NT2/D1 (cell line): ENCODE data around the gene HELLS.
A peak's percentile ranks its signal among the peaks of the same experiment; 100 is the strongest.

ENCODE experiments used
- DNase-seq: peaks from one replicate; pipeline ENCODE4 v3.0.0-alpha.2; 2011; ENCODE audit warnings: low read depth, low spot score
- H3K27me3 ChIP-seq: 2 replicates; pipeline ENCODE4 v1.6.0; 2011; ENCODE audit warnings: mild to moderate bottlenecking; ENCODE audit not compliant: insufficient read length, insufficient read depth
- H3K36me3 ChIP-seq: 2 replicates; pipeline ENCODE4 v1.6.1; 2011; ENCODE audit warnings: mild to moderate bottlenecking, low read length, mixed read lengths; ENCODE audit not compliant: insufficient read depth, insufficient read length
- H3K4me1 ChIP-seq: 2 replicates; pipeline ENCODE4 v1.5.1; 2011; ENCODE audit not compliant: insufficient read depth, insufficient read length
- H3K4me3 ChIP-seq: 2 replicates; pipeline ENCODE4 v1.5.1; 2011; ENCODE audit warnings: low read depth; ENCODE audit not compliant: insufficient read length
- H3K9ac ChIP-seq: 2 replicates; pipeline ENCODE4 v1.6.0; 2011; ENCODE audit warnings: low read depth; ENCODE audit not compliant: insufficient read length
- H3K9me3 ChIP-seq: 2 replicates; pipeline ENCODE4 v1.5.1; 2011; ENCODE audit warnings: mild to moderate bottlenecking, low read length; ENCODE audit not compliant: insufficient read depth
- SUZ12 ChIP-seq: IDR thresholded peaks from 2 replicates; pipeline ENCODE4 v1.6.1; 2011; ENCODE audit not compliant: insufficient read length, insufficient read depth; ENCODE audit errors: extremely low read depth
- YY1 ChIP-seq: IDR thresholded peaks from 2 replicates; pipeline ENCODE4 v1.6.1; 2011; ENCODE audit not compliant: insufficient read length, insufficient read depth
- ZNF274 ChIP-seq: IDR thresholded peaks from 2 replicates; pipeline ENCODE4 v1.6.1; 2011; ENCODE audit warnings: mild to moderate bottlenecking, low read depth, low read length

The HELLS gene

GRCh38 chr10:94614558-94614957, 69.0 kb downstream of the HELLS start:
- H3K4me1 ChIP-seq: no peaks in the 10 kb centered on the region
- peaks cover 18% of the 10 kb centered on the region for H3K36me3 ChIP-seq
- no peak for TF ChIP-seq SUZ12
- TF ChIP-seq YY1: no peak
- no peak for TF ChIP-seq ZNF274
- no peak for DNase-seq
- H3K9me3 ChIP-seq: no peaks in the 10 kb centered on the region
- no peak overlapping the region for H3K4me3 ChIP-seq
- H3K9ac ChIP-seq: no peak overlapping the region
- H3K27me3 ChIP-seq: no peaks in the 10 kb centered on the region

GRCh38 chr10:94617389-94617944, 71.9 kb downstream of the HELLS start:
- H3K9me3 ChIP-seq: no peaks in the 10 kb centered on the region
- no peak overlapping the region for H3K4me3 ChIP-seq
- H3K9ac ChIP-seq: no peak overlapping the region

GRCh38 chr10:94622666-94623205, 77.1 kb downstream of the HELLS start:
- no peak overlapping the region for H3K4me3 ChIP-seq
- H3K9me3 ChIP-seq: peaks cover 20% of the 10 kb centered on the region; the same call in 1 of the 2 replicates
- no peaks in the 10 kb centered on the region for H3K36me3 ChIP-seq
- H3K27me3 ChIP-seq: no peaks in the 10 kb centered on the region
- no peak for TF ChIP-seq ZNF274
- no peak for TF ChIP-seq SUZ12
- no peak for TF ChIP-seq YY1
- no peaks in the 10 kb centered on the region for H3K4me1 ChIP-seq
- H3K9ac ChIP-seq: no peak overlapping the region
- no peak for DNase-seq

More at GRCh38 chr10:94617389-94617944, 71.9 kb downstream of the HELLS start:
- Histone ChIP-seq H3K27me3 (no peaks in the 10 kb centered on the region), H3K4me1 (no peaks in the 10 kb centered on the region), H3K36me3 (no peaks in the 10 kb centered on the region)
- no peak for DNase-seq
- no peak for TF ChIP-seq ZNF274
- TF ChIP-seq YY1: no peak
- TF ChIP-seq SUZ12: no peak

- Histone ChIP-seq H3K36me3 (no peaks in the 10 kb centered on the region), H3K27me3 (no peaks in the 10 kb centered on the region), H3K4me1 (no peaks in the 10 kb centered on the region), H3K9ac (no peak overlapping the region), H3K4me3 (no peak overlapping the region), H3K9me3 (peaks cover 20% of the 10 kb centered on the region; the same call in 1 of the 2 replicates)
- TF ChIP-seq YY1 (no peak), SUZ12 (no peak), ZNF274 (no peak)
- DNase-seq: peak; percentile 73
Observed at GRCh38 chr10:94623572-94623971, 78.0 kb downstream of the HELLS start.

- no peaks in the 10 kb centered on the region for H3K27me3 ChIP-seq
- no peaks in the 10 kb centered on the region for H3K36me3 ChIP-seq
- H3K4me1 ChIP-seq: no peaks in the 10 kb centered on the region
- TF ChIP-seq SUZ12: no peak
- no peak for TF ChIP-seq ZNF274
- TF ChIP-seq YY1: no peak
- peaks cover 20% of the 10 kb centered on the region; the same call in 1 of the 2 replicates for H3K9me3 ChIP-seq
- no peak for DNase-seq
- H3K4me3 ChIP-seq: no peak overlapping the region
- H3K9ac ChIP-seq: no peak overlapping the region
Observed at GRCh38 chr10:94626476-94626875, 80.9 kb downstream of the HELLS start.

- Histone ChIP-seq H3K9me3 (peaks cover 20% of the 10 kb centered on the region; the same call in 1 of the 2 replicates), H3K9ac (no peak overlapping the region), H3K4me3 (no peak overlapping the region), H3K36me3 (no peaks in the 10 kb centered on the region), H3K27me3 (no peaks in the 10 kb centered on the region), H3K4me1 (no peaks in the 10 kb centered on the region)
- no peak for TF ChIP-seq SUZ12
- no peak for TF ChIP-seq ZNF274
- no peak for TF ChIP-seq YY1
- no peak for DNase-seq
Observed at GRCh38 chr10:94627511-94627910, 81.9 kb downstream of the HELLS start.

- H3K9ac ChIP-seq: no peak overlapping the region
- no peak overlapping the region for H3K4me3 ChIP-seq
- H3K27me3 ChIP-seq: no peaks in the 10 kb centered on the region
- no peaks in the 10 kb centered on the region for H3K4me1 ChIP-seq
- no peaks in the 10 kb centered on the region for H3K36me3 ChIP-seq
- no peak for DNase-seq
- peaks cover 13% of the 10 kb centered on the region for H3K9me3 ChIP-seq
- no peak for TF ChIP-seq SUZ12
- TF ChIP-seq YY1: no peak
- no peak for TF ChIP-seq ZNF274
Observed at GRCh38 chr10:94630017-94630688, 84.6 kb downstream of the HELLS start.
